Epithelial cell of esophagus (primary cell): ENCODE data around the gene LRMDA.

Source experiments
- DNase-seq: peaks from one replicate; pipeline ENCODE4 v3.0.0; 2010; ENCODE audit warnings: low read depth
- H3K4me3 ChIP-seq: 2 replicates; pipeline ENCODE4 v1.5.1; 2011; ENCODE audit warnings: mild to moderate bottlenecking, low read length, control low read depth
- CTCF ChIP-seq: IDR thresholded peaks from 2 replicates; pipeline ENCODE4 v1.5.1; 2011; ENCODE audit warnings: low read depth, mild to moderate bottlenecking, low read length, control low read depth, inconsistent platforms; ENCODE audit not compliant: insufficient read depth; ENCODE audit errors: missing control alignments

The LRMDA gene

GRCh38 chr10:75630746-75631145 lies 199.3 kb downstream of the LRMDA start:
- no peak for DNase-seq
- H3K4me3 ChIP-seq, result no peak overlapping the region
- TF ChIP-seq CTCF, result no peak

- H3K4me3 ChIP-seq, result no peak overlapping the region
- no peak for DNase-seq
- no peak for TF ChIP-seq CTCF
Observed at GRCh38 chr10:75632805-75633462, 201.5 kb downstream of the LRMDA start.

- TF ChIP-seq CTCF, result no peak
- H3K4me3 ChIP-seq, result no peak overlapping the region
- DNase-seq, result no peak
Observed at GRCh38 chr10:75633568-75633967, 202.1 kb downstream of the LRMDA start.

GRCh38 chr10:75634947-75635346 lies 203.5 kb downstream of the LRMDA start:
- DNase-seq, result no peak
- TF ChIP-seq CTCF, result no peak

GRCh38 chr10:75638752-75639151 lies 207.3 kb downstream of the LRMDA start:
- DNase-seq, result no peak
- TF ChIP-seq CTCF, result no peak
- H3K4me3 ChIP-seq, result no peak overlapping the region

More at GRCh38 chr10:75634947-75635346, 203.5 kb downstream of the LRMDA start:
- no peak overlapping the region for H3K4me3 ChIP-seq

- no peak for DNase-seq
- no peak overlapping the region for H3K4me3 ChIP-seq
- TF ChIP-seq CTCF, result no peak
Observed at GRCh38 chr10:75639736-75640135, 208.3 kb downstream of the LRMDA start.

- DNase-seq, result no peak
- no peak for TF ChIP-seq CTCF
- H3K4me3 ChIP-seq, result no peak overlapping the region
Observed at GRCh38 chr10:75640381-75640780, 209.0 kb downstream of the LRMDA start.
